M059J (cell line): ENCODE measurements around the gene FGGY. TPM values are rescaled to one million over a fixed set of nuclear protein-coding genes. Genes with fewer than 3 reads are reported as not detected.
"Not testable (repeated sequence)": the region's sequence is repeated elsewhere in the genome, so short reads cannot be mapped to it uniquely, and the experiment has no call there.

Experiments
- DNase-seq: peaks from one replicate; pipeline ENCODE4 v3.0.0-alpha.2; 2012; ENCODE audit warnings: low read depth
- total RNA-seq: library from RNA; depleted of rRNA; stranded (reverse); fragments of >200 nt; shearing (Covaris generic); gene quantifications from 2 replicates; pipeline ENCODE4 v1.2.3, GENCODE V29; 2014

The FGGY gene
- total RNA-seq, 1 experiment from 2014 or later: 5.4 TPM

GRCh38 chr1:59701376-59701775 lies 404.5 kb downstream of the FGGY start:
- DNase-seq: no peak

- DNase-seq: peak; percentile 69
These were observed 406.5 kb downstream of the FGGY start for GRCh38 chr1:59703226-59703917.

DNA sequence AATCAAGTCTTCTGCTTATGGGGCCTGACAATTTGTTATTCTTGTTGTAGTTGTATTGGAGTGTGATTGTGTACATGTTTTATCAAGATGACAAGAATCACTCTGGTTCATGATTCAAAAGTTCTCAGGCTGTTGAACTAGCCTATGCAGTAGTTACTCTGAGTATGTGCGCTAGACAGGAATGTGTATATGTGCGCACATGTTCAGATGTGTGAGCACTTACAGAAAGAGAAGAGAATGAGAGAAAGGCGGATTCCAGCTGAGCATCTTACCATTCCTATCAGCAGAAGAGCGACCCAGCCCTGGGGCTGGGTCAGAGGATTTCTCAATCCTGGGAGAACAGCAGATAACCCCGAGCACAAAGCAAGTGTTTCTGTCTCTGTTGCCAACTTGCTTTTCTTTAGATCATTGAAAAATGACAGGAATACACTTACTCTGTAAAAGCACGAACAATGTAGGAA lies 407.1 kb downstream of the FGGY start:
- no peak for DNase-seq

GRCh38 chr1:59704716-59705115 lies 407.8 kb downstream of the FGGY start:
- DNase-seq: no peak

- peak; percentile 19 for DNase-seq
These were observed 408.8 kb downstream of the FGGY start for GRCh38 chr1:59705466-59706302.

- DNase-seq: no peak
These were observed 409.4 kb downstream of the FGGY start for GRCh38 chr1:59706303-59706599.

DNA sequence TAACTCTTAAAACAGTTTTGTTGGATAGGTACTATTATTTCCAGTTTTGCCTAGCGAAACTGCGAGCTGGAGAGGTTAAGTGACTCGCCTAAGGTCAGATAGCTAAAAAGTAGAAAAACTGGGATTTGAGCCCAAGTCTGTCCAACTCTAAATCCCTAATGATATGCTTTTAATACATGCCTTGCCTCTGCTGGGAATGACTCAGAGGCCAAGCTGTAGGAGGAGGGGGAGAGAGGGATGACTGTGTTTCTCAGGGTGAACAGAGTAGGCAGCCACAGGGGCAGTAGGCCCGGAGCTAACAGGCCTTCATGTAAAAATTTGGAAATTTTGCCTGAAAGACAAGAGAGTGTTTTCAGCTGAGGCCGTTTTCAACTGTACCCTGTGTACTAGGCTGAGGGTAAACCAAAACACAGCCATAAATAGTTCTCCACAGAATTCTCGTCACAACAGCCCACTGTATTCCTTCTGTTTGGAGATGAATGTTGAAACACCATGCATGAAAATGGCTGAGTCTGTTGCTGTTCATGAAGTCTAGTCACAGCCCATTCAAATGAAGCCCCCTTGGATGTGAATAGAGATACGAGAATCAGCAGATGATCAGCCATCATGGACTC lies 410.4 kb downstream of the FGGY start:
- DNase-seq: peak; percentile 93

GRCh38 chr1:59709333-59709732 lies 412.4 kb downstream of the FGGY start:
- no peak for DNase-seq

GRCh38 chr1:59710920-59711319 lies 414.0 kb downstream of the FGGY start:
- DNase-seq: not testable (repeated sequence)

GRCh38 chr1:59714219-59714618 lies 417.3 kb downstream of the FGGY start:
- no peak for DNase-seq

GRCh38 chr1:59714966-59715365 lies 418.1 kb downstream of the FGGY start:
- DNase-seq: no peak

DNA sequence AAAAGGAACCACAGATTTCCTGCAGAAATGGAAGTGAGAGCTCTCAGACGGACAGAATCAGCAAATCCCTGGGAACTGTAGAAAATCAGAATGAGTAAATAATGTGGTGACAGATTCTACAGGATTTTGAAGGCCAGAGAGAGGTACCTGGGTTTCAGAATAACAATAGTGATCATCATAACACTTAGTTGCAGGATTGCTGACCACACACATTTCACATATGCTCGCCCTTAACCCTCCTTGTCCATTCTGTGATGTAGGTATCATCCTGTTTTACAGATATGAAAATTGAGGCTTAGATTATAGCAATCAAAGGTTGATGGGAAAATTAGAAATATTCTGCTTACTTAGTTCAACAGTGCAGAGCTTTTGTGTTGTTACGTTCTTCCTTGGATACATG lies 419.9 kb downstream of the FGGY start:
- no peak for DNase-seq

- no peak for DNase-seq
These were observed 421.4 kb downstream of the FGGY start for GRCh38 chr1:59718064-59718988.

DNA sequence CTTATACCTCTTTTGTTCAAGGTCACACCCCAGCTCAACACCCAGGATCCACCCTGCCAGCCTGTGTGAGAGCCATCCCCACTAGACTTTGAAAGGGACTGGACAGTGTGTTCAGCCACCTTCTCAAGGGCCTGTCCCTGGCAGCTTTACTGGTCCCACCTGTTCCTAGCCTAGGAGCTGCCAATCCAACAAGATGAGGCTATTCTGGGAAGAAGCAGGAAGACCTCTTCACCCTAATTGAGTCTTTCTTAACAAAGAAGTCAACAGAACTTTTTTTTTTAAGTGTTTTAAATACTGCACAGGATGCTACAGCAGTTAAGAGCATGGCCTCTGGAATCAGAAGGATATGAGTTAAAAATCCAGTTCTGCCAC lies 422.1 kb downstream of the FGGY start:
- no peak for DNase-seq

DNA sequence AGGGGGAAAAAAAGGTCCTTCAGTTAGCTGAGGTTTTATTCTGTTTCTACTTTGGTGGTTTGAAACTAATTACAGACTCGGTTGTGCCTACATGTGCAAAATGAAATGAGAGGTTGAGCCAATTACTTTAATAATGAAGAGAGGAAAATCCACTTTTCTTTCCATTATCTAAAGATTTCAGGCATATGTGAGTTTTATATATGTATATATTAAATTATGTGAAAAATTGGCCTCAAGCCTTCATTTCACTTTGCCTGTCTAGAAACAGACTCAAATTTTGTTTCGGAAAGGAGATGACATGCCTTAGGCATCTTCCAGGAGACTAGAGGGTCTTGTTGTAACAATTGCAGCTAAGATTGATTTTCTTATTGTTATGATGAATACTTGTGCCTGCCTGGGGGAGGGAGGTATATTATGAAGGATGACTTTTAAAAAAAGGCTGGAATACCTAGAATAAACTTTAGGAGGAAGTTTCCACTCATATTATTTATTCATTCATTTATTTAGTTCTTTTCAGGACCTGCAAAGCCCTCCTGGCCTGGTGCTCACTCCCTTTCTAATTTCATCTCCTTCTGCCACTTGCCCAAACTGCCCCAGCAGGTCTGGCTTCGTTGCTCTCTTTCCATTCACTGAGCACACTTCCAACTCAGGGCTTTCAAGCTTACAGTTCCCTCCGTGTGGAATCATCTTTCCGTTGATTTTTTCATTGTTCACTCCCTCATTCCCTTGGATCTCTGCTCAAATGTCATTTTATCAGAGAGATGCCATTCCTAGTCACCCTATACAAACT lies 423.6 kb downstream of the FGGY start:
- DNase-seq: no peak

DNA sequence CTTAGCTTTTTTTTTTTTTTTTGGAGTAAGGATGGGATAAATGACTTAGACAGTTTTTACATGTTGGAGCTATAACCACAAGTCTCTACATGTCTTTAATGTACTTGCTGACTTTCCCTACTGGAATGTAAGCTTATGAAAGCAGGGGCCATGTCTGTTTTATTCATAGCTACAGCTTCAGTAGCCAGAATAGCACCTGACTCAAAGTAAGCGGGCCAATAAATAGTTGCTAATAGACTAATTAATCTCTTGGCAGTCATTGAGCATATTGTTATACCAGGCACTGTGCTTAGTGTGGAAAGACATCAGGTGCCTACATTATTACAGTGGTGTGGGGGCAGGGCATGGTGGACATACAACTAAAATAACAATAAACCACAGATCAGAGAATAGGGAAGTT lies 433.4 kb downstream of the FGGY start:
- DNase-seq: peak; percentile 79

GRCh38 chr1:59730759-59731478 lies 434.0 kb downstream of the FGGY start:
- peak; percentile 97 for DNase-seq

DNA sequence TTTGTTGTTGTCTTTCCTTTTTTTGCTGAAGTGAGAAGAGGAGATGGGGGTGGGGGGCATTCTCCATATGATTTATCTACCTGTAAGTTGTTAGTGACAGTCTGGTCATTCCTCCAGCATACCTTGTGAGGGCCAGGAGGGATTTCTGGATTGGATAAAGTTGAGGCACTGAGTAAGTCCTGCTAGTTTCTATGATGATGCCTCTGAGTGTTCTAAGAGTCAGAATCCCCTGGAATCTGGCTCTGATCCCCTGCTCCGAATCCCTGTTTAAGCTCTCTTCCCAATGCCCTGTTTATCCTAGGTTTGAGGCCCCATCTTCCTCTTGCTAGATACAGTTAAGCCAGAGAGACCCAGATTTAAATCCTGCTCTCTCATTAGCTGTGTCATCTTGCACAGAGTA lies 434.7 kb downstream of the FGGY start:
- DNase-seq: no peak

DNA sequence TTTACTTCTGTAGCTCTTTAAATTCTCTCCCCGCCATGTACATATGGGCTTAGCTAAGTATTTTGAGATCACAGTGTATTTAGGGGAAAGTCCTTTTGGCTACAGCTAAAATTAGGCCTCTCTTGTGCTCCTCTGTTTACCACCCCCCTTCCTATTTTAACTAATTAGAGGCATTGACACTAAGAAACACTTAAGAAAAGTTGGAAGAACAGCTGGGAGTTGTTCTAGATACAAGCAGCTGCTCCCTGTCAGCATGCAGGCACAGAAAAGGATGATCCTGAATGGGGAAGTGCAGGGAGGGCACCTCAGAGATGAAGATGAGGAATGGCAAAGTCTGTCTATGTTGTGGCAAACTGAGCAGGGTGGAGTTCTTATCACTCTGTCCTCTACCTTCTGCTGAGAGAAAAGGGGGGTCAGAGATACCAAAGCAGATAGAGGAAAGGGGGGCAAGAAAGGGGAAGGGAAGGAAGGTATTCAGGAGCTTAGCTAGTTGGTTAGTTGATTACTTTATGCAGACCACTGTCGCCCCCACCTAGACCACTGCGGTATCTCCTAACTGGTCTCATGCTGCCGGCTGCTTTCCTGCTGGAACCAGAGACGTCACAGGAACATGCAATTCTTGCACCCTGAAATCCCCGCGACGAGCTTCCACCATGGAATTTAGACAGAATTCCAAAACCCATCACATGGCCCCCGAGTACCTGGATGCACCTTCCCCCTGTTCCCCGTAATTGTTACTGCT lies 435.5 kb downstream of the FGGY start:
- DNase-seq: no peak
